GM12892 (cell line): ENCODE data around the gene EYS.

ENCODE experiments used
- POLR2A ChIP-seq: IDR thresholded peaks from 2 replicates; pipeline ENCODE4 v1.6.1; 2011; ENCODE audit warnings: low read depth, low read length, control low read depth
- TAF1 ChIP-seq: IDR thresholded peaks from 2 replicates; pipeline ENCODE4 v1.6.1; 2011; ENCODE audit warnings: low read depth, mild to moderate bottlenecking, control low read depth, low read length, borderline replicate concordance

DNA sequence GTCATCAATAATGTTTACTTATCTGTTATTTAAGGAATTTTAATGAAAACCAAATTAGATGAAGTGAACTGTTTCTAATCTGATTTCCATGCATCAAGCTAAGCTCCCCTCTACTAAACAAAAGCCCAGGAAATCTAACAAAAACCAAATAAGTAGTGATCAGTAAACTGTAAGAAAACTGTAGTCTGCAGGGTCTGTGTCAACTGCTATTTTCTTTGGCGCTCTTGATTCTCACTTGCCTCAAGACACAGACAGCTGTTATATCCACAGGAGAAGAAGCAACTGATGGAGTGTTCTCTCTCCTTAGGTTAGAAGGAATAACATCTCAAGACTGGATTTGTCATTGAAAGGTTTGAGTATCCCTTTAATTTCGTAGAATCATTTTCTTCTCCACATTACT is 1777.9 kb downstream of the EYS start:
- TF ChIP-seq POLR2A, result no peak
- TF ChIP-seq TAF1, result no peak
